Measurements from ENCODE around the gene WDR90. TPM values are rescaled to one million over a fixed set of nuclear protein-coding genes. Genes with fewer than 3 reads are reported as not detected.

WDR90 gene
- total RNA-seq, 1 donor from 2014 or later: 17.9 TPM

DNA sequence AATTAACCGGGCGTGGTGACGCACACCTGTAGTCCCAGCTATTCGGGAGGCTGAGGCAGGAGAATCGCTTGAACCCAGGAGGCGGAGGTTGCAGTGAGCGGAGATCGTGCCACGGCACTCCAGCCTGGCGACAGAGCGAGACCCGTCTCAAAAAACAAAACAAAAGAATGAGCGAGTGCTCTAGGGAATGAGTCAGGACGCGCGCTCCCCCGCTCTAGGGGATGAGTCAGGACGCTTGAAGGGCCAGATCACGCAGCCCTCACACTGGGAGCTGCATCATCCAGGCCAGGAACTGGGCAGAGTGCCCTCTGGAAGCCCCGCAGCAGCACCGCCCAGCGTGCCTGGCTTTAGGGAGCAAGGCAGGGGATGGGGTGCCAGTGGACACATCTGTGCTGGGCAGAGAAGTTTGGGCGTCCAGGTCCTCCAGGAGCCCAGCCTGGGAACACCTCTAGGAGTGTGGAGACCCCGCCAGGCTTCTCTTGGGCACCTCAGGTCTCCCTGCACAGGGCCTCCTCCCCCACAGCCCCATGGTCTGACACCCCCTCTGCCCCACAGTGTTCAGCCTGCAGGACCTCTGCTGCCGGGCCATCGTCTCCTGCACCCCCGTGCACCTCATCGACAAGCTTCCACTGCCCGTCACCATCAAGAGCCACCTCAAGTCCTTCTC is 22.2 kb upstream of the WDR90 start:
- peak; percentile 73 for ATAC-seq

DNA sequence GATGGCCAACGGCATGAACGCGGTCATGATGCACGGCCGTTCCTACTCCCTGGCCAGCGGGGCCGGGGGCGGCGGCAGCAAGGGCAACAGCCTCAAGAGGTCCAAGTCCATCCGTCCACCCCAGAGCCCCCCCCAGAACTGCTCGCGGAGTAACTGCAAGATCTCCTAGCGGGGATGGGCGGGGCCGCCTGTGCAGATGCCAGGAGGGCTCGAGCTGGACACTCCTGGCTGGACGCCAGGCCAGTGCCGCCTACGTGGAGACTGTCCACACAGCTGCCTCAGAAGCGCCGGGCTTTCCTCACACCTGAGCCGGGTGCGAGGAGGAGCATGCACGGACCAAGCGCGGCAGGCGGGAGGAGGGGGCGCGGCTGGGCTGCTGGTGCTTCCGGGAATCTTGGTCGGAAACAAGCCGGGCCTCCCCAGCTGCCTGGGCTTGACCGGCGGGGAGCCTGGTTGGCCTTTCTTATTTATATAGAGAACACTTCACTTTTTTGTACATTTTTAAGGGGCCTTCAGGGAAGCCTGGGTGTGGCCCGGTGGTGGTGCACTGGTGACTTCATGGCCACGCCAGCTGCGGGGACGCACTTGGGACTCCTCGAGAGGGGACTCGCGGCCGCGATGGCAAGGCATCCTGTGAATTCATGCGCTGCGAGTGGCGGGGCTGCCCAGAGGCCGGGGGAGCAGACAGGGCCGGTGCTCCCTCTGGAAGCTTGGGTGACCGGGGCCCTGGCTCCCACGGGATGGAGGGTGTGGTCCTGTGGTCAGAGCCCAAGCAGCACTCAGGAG is 21.5 kb upstream of the WDR90 start:
- no peak for ATAC-seq

DNA sequence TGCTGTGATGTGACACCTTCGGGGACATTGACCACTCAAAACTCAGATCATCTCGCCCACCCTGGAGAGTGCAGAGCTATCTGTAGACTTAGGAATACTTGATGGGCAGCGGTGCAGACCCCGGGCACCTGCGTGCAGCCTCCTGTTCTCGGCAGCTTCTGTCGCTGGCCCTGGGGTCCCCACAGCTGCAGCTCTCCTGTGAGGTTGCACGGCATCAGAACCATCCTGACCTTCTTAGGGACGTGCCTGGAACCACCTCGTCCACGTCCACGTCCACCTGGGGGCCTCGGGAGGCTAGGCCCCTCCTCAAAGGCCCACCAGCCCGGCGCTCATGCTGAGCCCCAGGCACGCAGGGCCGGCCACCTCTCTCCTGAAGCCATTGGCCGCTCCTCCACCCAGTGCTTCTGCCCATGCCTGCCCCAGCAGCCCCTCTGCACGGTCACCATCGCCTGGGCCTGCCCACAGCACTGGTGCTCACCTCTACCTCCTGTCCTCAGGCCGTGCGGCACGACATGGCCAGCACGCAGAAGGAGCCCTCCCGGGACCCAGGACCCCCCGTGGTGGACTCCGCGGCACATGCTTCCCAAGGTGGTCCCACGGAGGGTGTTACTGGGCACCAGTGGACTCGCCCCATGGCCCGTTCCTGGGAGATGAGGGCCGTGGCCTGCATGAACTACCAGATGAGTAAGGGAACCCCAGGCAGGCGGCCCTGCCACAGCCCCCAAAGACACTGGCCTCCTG is 20.7 kb upstream of the WDR90 start:
- no peak for ATAC-seq

- no peak for ATAC-seq
Observed at GRCh38 chr16:629185-629832, 19.9 kb upstream of the WDR90 start.

DNA sequence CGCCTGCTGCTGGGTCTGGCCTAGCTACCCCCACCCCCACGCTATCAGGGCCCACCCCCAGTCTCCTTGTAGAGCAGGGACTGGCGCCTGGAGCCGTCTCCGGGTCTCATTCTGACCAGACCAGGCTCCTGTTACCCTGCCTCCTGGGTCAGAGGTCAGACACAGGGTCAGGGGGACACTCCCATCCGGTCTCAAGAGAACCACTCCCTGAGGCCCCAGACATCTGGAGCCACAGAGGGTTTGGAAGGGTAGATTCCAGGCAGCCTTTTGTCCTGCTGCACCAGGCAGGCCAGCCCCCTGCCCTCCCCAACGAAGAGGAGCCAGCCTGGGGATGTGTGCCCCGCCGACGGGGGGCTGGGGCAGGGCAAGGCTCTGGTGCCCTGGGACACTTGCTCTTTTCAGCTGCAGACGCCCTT is 19.3 kb upstream of the WDR90 start:
- no peak for ATAC-seq

DNA sequence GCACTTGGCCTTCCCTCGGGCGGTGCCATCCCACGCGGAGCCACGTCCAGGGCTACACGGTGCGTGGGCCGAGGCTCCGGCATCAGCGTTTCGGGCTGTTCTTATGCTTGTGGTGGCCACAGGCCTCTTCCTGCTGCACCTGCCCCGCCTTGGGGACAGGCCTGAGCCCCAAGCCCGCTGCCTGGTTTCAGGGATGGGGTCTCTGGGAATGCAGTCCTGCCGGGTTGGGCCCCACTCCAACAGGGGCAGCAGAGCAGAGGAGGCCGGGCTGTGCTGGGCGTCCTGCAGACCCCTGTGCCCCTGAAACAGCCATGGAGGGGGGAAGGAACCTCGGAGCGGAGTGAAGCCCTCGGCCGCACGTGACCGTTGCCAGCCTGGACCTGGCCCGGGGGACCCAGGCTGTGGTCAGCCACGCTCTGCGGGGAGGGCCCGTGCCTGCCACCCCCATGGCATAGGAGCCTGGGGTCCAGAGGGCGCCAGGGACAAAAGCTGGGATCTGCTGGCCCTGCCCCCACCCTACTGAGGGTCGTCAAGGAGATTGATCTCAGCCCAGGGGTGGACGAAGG is 18.8 kb upstream of the WDR90 start:
- no peak for ATAC-seq

- ATAC-seq: no peak
Observed at GRCh38 chr16:630815-631405, 18.3 kb upstream of the WDR90 start, which contains the start of gene WFIKKN1. TSS of gene WFIKKN1 (plus strand) at chr16:630985. CDS start at chr16:631254, 269 bp downstream.

DNA sequence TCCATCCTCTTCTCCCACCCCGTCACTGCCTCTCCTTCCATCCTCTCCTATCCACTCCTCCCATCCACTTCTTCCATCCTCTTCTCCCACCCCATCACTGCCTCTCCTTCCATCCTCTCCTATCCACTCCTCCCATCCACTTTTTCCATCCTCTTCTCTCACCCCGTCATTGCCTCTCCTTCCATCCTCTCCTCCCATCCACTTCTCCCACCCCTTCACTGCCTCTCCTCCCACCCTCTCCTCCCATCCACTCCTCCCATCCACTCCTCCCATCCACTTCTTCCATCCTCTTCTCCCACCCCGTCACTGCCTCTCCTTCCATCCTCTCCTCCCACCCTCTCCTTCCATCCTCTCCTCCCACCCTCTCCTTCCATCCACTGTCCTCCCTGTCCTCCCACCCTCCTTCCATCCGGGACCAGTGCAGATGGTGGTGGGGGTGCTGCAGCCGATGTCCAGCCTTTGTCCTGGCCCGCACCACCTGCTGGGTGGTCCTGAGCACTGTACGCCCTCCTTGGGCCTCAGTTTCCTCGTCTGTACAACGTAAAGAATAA is 17.3 kb upstream of the WDR90 start:
- no peak for ATAC-seq

DNA sequence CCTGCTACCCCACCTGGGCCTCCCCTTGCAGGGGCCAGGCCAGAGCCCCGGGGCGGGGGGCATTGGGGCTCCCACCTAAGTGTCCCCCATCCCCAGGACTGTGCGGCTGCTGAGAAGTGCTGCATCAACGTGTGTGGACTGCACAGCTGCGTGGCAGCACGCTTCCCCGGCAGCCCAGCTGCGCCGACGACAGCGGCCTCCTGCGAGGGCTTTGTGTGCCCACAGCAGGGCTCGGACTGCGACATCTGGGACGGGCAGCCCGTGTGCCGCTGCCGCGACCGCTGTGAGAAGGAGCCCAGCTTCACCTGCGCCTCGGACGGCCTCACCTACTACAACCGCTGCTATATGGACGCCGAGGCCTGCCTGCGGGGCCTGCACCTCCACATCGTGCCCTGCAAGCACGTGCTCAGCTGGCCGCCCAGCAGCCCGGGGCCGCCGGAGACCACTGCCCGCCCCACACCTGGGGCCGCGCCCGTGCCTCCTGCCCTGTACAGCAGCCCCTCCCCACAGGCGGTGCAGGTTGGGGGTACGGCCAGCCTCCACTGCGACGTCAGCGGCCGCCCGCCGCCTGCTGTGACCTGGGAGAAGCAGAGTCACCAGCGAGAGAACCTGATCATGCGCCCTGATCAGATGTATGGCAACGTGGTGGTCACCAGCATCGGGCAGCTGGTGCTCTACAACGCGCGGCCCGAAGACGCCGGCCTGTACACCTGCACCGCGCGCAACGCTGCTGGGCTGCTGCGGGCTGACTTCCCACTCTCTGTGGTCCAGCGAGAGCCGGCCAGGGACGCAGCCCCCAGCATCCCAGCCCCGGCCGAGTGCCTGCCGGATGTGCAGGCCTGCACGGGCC is 16.5 kb upstream of the WDR90 start:
- ATAC-seq: no peak

DNA sequence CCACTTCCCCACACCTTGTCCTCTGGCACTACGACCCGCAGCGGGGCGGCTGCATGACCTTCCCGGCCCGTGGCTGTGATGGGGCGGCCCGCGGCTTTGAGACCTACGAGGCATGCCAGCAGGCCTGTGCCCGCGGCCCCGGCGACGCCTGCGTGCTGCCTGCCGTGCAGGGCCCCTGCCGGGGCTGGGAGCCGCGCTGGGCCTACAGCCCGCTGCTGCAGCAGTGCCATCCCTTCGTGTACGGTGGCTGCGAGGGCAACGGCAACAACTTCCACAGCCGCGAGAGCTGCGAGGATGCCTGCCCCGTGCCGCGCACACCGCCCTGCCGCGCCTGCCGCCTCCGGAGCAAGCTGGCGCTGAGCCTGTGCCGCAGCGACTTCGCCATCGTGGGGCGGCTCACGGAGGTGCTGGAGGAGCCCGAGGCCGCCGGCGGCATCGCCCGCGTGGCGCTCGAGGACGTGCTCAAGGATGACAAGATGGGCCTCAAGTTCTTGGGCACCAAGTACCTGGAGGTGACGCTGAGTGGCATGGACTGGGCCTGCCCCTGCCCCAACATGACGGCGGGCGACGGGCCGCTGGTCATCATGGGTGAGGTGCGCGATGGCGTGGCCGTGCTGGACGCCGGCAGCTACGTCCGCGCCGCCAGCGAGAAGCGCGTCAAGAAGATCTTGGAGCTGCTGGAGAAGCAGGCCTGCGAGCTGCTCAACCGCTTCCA is 15.7 kb upstream of the WDR90 start:
- no peak for ATAC-seq

GRCh38 chr16:634051-634670 is 15.0 kb upstream of the WDR90 start:
- ATAC-seq: no peak

- no peak for ATAC-seq
Observed at GRCh38 chr16:634996-635395, 14.2 kb upstream of the WDR90 start.

GRCh38 chr16:635573-636205 is 13.5 kb upstream of the WDR90 start:
- no peak for ATAC-seq

DNA sequence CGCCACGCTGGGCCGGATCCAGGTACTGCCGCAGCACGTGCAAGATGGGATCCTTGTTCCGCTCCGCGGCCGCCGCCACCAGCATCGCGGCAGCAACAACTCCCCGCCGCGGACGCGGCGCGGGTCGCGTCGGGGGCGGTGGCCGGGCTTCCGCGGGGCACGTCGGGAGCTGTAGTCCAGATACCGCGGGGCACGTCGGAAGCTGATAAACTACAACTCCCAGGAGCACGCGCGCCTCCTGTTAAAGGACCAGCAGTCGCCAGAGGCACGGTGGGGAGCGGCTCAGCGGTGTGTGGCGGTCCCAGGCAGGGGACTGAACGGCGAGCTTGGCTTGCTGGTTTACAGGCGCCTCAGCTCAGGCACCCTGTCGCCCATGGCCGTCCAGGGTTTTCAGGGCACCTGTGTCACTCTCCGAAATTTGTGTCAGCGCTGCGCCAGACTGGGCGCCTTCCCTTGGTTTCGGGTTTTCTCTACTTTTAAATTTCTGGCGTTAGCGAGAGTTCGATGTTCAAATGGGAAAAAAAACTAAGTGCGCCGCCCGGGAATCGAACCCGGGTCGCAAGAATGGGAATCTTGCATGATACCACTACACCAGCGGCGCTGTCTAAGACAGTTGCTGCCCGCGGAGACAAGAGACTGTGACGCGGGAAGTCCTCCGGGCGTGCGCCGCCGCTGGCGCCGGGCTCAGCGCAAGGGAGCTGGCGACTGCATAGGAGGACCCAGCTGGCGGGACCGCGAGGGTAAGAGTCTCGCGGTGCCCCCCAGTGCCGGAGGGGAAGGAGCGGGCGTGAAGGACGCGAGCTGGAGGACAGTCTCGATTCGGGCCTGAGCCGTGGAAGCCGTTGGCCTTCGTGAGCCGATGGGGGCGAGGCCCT is 12.7 kb upstream of the WDR90 start, which contains the start of gene METTL26:
METTL26 (minus strand) TSS at position 100 of the 875 bp plus-strand sequence; CDS start at position 85, 15 bp downstream.
- peak; percentile 81 for ATAC-seq

DNA sequence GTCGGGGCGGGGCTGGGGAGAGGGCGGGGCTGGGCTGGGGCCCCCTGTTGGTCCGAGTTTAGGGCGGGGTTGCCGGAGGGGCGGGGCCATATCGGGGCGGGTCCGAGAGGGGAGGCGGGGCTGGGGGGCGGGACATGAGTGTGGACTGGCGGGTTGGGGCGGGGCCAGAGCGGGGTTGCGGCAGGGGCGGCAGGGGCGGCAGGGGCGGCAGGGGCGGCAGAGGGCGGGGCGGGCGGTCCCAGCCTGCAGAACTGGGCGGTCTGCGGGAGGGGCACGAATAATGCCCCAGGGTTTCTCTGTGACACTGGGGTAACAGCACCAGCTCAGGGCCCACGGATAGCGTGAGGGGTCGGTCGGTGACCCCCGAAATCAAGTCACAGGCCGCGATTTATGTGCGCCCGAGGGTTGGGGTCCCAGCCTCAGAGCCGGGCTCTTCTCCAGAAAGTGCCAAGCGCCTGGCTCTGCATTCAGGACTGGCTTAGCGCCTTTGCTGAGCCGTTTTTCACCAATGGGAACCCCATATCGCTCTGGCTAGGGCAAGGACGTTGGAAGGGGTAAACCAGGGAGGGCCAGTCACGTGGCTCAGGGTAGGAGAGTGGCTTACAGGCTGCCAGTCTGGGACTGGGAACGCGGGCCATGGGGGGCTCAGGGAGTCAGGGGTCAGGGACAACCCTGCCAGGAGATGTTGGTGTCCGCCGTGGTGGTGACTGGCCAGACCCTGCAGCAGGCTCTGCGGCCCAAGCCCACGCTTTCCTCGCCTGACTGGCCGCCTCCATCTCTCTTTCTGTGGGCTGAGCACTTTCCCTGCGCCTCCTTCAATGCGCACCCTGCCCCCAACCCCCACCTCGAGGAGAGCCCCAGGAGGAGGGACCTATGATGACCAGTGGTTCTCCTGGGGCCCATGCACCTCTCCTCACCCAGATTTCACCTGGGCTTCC is 11.8 kb upstream of the WDR90 start:
- peak; percentile 84 for ATAC-seq

DNA sequence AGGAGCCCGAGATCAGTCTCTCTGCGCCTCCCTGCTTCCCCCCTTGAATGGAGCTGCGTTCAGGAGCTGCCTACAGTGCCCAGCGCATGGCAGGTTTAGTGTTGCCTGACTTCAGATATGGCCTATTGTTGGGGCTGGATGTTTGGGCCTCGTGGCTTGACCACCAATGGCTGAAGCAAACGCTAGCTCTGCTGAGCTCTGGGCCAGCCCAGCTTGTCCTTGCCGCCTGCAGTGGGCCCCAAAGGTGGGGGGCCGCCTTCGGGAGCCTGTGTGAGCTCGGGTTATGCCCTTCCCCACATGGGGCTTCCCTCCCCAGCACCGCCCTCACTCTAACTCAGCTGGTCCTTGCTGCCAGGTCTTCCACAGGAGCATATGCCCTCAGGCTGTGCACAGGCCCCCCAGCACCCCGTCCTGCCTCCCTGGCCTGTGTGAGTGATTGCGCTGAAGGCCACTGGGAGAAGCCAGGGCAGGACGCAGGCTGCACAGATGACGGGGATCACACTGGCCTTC is 11.1 kb upstream of the WDR90 start:
- ATAC-seq: no peak

- ATAC-seq: no peak
Observed at GRCh38 chr16:638836-639235, 10.3 kb upstream of the WDR90 start.

All from esophagus mucosa (tissue), 1 donor.